GM12878 (cell line): ENCODE measurements around the gene IL20RB. TPM values are rescaled to one million over a fixed set of nuclear protein-coding genes. Genes with fewer than 3 reads are reported as not detected.

Experiments
- ATAC-seq: fragments of 200-7000 bp; cut with Tn5 transposase; 3 replicates; pipeline ENCODE4 v1.9.1; 2020; ENCODE audit warnings: mild to moderate bottlenecking, moderate library complexity
- BruUV-seq: library from RNA; stranded (reverse); fragments of 400-500 nt; replicated peaks from 2 replicates; lab custom pipeline; 2021; lab: Mats Ljungman, UMichigan
- CTCF ChIA-PET: fragments of 300-600 bp; sonication (Branson Sonifier 250); formaldehyde crosslinking; extraction: SDS; loops from one replicate; lab custom pipeline; 2021; ENCODE audit warnings: inconsistent platforms; lab: Yijun Ruan, JAX
- POLR2A ChIA-PET: fragments of 350-600 bp; formaldehyde crosslinking; extraction: SDS; loops from one replicate; lab custom pipeline; 2021; ENCODE audit warnings: inconsistent platforms; lab: Charles Lee
- RAD21 ChIA-PET: fragments of 300-600 bp; sonication (Branson Sonifier 250); formaldehyde crosslinking; loops from one replicate; lab custom pipeline; 2023; ENCODE audit warnings: antibody characterized with exemption; ENCODE audit not compliant: unreplicated experiment; lab: Charles Lee
- SMC1A ChIA-PET: fragments of 300-600 bp; sonication (Branson Sonifier 250); formaldehyde crosslinking; loops from one replicate; lab custom pipeline; 2023; ENCODE audit not compliant: unreplicated experiment, uncharacterized antibody; lab: Charles Lee
- DNase-seq: peaks from one replicate; pipeline ENCODE4 v3.0.0-alpha.2; 2011; ENCODE audit warnings: low read depth, low spot score
- FAIRE-seq: peaks from 3 replicates; lab custom pipeline; 2011; peaks lifted over from hg19 to GRCh38; lab: Jason Lieb, UNC
- H2AFZ ChIP-seq: 2 replicates; pipeline ENCODE4 v1.6.0; 2011; ENCODE audit warnings: low read depth, low read length, control low read depth; ENCODE audit not compliant: control insufficient read depth
- H3K27ac ChIP-seq: 2 replicates; pipeline ENCODE4 v1.5.1; 2011; ENCODE audit warnings: control low read depth; ENCODE audit not compliant: control insufficient read depth, insufficient read depth
- H3K27me3 ChIP-seq, 2 experiments: replicated peaks in 1 of 2; 2 replicates each; pipeline versions ENCODE4 v1.6.0 to v1.6.1; 2011; ENCODE audit warnings: low read length in 1 of 2; ENCODE audit not compliant: control insufficient read depth in 2 of 2, insufficient read depth in 2 of 2
- H3K36me3 ChIP-seq, 2 experiments: 2 replicates each; pipeline ENCODE4 v1.5.1; 2011; ENCODE audit warnings: low read length in 1 of 2; ENCODE audit not compliant: control insufficient read depth in 2 of 2, insufficient read depth in 2 of 2
- H3K4me1 ChIP-seq: 2 replicates; pipeline ENCODE4 v1.6.1; 2011; ENCODE audit warnings: mild to moderate bottlenecking, low read length, moderate library complexity, mixed read lengths; ENCODE audit not compliant: control insufficient read depth, insufficient read depth
- H3K4me2 ChIP-seq: 2 replicates; pipeline ENCODE4 v1.6.0; 2011; ENCODE audit warnings: control low read depth; ENCODE audit not compliant: control insufficient read depth, insufficient read depth
- H3K4me3 ChIP-seq: fragments of 200-600 bp; sonication (generic); 2 replicates; pipeline ENCODE4 v1.5.1; 2016
- H3K79me2 ChIP-seq: 2 replicates; pipeline ENCODE4 v1.6.0; 2011; ENCODE audit warnings: low read length; ENCODE audit not compliant: control insufficient read depth, insufficient read depth
- H3K9ac ChIP-seq: 2 replicates; pipeline ENCODE4 v1.8.0; 2011; ENCODE audit warnings: low read length, control low read depth, mixed read lengths; ENCODE audit not compliant: control insufficient read depth, insufficient read depth
- H3K9me3 ChIP-seq: replicated peaks from 3 replicates; pipeline ENCODE4 v1.5.1; 2011; ENCODE audit warnings: mild to moderate bottlenecking, low read length; ENCODE audit not compliant: control insufficient read depth, insufficient read depth
- H4K20me1 ChIP-seq: 2 replicates; pipeline ENCODE4 v1.6.0; 2011; ENCODE audit not compliant: control insufficient read depth, insufficient read depth
- ATF7 ChIP-seq: fragments of 450-650 bp; IDR thresholded peaks from 2 replicates; pipeline ENCODE4 v1.6.1; 2016; ENCODE audit warnings: low read depth, mild to moderate bottlenecking
- BHLHE40 ChIP-seq, 2 experiments: fragments of 450-650 bp in 1 of 2; IDR thresholded peaks; 2 replicates each; pipeline ENCODE4 v1.6.1; 2011 to 2017; ENCODE audit warnings: low read depth in 2 of 2, borderline replicate concordance in 1 of 2, improper control_type of control experiment in 1 of 2, low read length in 1 of 2, mild to moderate bottlenecking in 1 of 2
- WGBS: methylation state at CpG from one replicate; pipeline ENCODE4 v1.1.6; 2016; ENCODE audit warnings: low lambda C conversion rate; ENCODE audit not compliant: insufficient replicate concordance, insufficient coverage; ENCODE audit errors: missing lambda C conversion rate; 5-methylcytosine and 5-hydroxymethylcytosine counted together
- in situ Hi-C: fragments of 300-500 bp; cut with MboI; formaldehyde crosslinking; loops from 9 replicates; pipeline ENCODE4 v1.14.3; 2018; ENCODE audit warnings: mixed read lengths
- intact Hi-C: fragments of 100-400 bp; cut with micrococcal nuclease; formaldehyde crosslinking; loops from one replicate; pipeline ENCODE4 v1.14.2; 2022; ENCODE audit not compliant: unreplicated experiment
- polyA plus RNA-seq, 11 experiments: library from polyadenylated mRNA; depleted of rRNA in 4 of 11; unstranded in 6 of 11; stranded (reverse) in 5 of 11; fragments of >200 nt; fragmentation: Nextera tagmentation in 4 of 11; fragmentation: Illumina TruSeq in 1 of 11; extraction: Ambion mirVana in 4 of 11; extraction: Trizol in 1 of 11; gene quantifications; 1 replicate in 1 of 11; 2 replicates in 10 of 11; pipeline versions ENCODE4 v1.2.1 to v1.2.3, GENCODE V29; 2011 to 2016; ENCODE audit warnings: inconsistent platforms in 2 of 11, missing spikeins in 2 of 11, low read depth in 1 of 11
- total RNA-seq, 4 experiments: library from RNA; depleted of rRNA in 3 of 4; stranded (reverse); fragments of >200 nt in 3 of 4; fragmentation: Illumina TruSeq in 1 of 4; extraction: Trizol in 1 of 4; gene quantifications; 2 replicates each; pipeline versions ENCODE4 v1.2.1 to v1.2.3, GENCODE V29; 2013 to 2021
- TF ChIP-seq, protein P1 (sequence below), 3 experiments: IDR thresholded peaks in 2 of 3; conservative IDR thresholded peaks in 1 of 3; 2 replicates each; pipeline ENCODE4 v1.5.1; 2011; ENCODE audit warnings: low read depth in 3 of 3, low read length in 3 of 3, mild to moderate bottlenecking in 3 of 3, control low read depth in 2 of 3, moderate library complexity in 2 of 3, inconsistent platforms in 1 of 3, mixed read lengths in 1 of 3; ENCODE audit not compliant: control insufficient read depth in 2 of 3, insufficient read depth in 1 of 3; ENCODE audit errors: extremely low read depth in 1 of 3
- TF ChIP-seq, protein P2 (sequence below): fragments of 150-350 bp; IDR thresholded peaks from 2 replicates; pipeline ENCODE4 v1.6.1; 2014; ENCODE audit warnings: mild to moderate bottlenecking, low read depth, low read length

IL20RB gene
- total and polyA plus RNA-seq, 10 of the 15 experiments (the other 5 are each of a cell fraction or from before 2014, with no cell fraction given): 0.21 to 1.1 (median 0.54) TPM

DNA sequence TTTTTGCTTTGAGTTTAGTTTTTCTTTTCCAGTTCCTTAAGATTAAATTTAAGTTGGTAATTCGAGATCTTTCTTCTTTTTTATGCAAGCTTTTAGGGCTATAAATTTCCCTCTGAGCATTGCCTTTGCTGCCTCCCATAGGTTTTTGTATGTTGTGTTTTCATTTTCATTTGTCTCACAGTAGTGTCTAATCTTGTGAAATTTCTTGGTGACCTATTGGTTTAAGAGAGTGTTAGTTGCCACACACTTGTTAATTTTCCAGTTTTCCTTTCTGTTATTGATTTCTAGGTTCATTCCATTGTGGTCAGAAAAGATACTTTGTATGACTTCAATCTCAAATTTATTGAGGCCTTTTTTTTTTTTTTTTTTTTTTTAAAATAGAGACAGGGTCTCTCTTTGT, 18.3 kb upstream of the IL20RB start:
- ATAC-seq (peak; percentile 84), DNase-seq (no peak), FAIRE-seq (no peak)
- peaks cover 0 to 2% of the 10 kb centered on the region in 2 experiments; a peak in 2 of 4 replicates for H3K36me3 ChIP-seq
- CTCF ChIA-PET: interaction anchor here (0.6 to 2.5 kb wide), 8 partner anchors 8 to 95 kb away, joined by 3 to 16 read pairs (median 3); partner anchors contain the start of gene NCK1
- peaks cover 46% of the 10 kb centered on the region for H3K79me2 ChIP-seq
- RAD21 ChIA-PET: interaction anchor here (1.0 to 2.1 kb wide), 7 partner anchors 9 to 548 kb away, joined by 3 to 13 read pairs (median 5); partner anchors contain the start of genes NCK1 and STAG1
- TF ChIP-seq ATF7: no peak
- TF ChIP-seq BHLHE40 (IDR thresholded peaks at IDR 0.05; ENCODE audit: borderline replicate concordance in 1 of 2, low read depth in 2 of 2, low read length in 1 of 2): no peak
- TF ChIP-seq, protein P1, sequence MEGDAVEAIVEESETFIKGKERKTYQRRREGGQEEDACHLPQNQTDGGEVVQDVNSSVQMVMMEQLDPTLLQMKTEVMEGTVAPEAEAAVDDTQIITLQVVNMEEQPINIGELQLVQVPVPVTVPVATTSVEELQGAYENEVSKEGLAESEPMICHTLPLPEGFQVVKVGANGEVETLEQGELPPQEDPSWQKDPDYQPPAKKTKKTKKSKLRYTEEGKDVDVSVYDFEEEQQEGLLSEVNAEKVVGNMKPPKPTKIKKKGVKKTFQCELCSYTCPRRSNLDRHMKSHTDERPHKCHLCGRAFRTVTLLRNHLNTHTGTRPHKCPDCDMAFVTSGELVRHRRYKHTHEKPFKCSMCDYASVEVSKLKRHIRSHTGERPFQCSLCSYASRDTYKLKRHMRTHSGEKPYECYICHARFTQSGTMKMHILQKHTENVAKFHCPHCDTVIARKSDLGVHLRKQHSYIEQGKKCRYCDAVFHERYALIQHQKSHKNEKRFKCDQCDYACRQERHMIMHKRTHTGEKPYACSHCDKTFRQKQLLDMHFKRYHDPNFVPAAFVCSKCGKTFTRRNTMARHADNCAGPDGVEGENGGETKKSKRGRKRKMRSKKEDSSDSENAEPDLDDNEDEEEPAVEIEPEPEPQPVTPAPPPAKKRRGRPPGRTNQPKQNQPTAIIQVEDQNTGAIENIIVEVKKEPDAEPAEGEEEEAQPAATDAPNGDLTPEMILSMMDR (IDR thresholded peaks at IDR 0.05 in 2 of 3, conservative IDR thresholded peaks at IDR 0.05 in 1 of 3; ENCODE audit: control insufficient read depth in 2 of 3, extremely low read depth in 1 of 3, insufficient read depth in 1 of 3, low read depth in 3 of 3, low read length in 3 of 3): 0 out of 6 replicates have a peak, but pooled peaks of 1 of the 3 experiments have one; percentile 2
- TF ChIP-seq, protein P2, sequence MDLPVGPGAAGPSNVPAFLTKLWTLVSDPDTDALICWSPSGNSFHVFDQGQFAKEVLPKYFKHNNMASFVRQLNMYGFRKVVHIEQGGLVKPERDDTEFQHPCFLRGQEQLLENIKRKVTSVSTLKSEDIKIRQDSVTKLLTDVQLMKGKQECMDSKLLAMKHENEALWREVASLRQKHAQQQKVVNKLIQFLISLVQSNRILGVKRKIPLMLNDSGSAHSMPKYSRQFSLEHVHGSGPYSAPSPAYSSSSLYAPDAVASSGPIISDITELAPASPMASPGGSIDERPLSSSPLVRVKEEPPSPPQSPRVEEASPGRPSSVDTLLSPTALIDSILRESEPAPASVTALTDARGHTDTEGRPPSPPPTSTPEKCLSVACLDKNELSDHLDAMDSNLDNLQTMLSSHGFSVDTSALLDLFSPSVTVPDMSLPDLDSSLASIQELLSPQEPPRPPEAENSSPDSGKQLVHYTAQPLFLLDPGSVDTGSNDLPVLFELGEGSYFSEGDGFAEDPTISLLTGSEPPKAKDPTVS: no peak
- peak overlapping the region; percentile 10; the same call in 1 of the 2 replicates for H3K4me2 ChIP-seq
- H4K20me1 ChIP-seq: no peaks in the 10 kb centered on the region
- H3K27ac ChIP-seq: no peak overlapping the region
- peaks cover 12% of the 10 kb centered on the region for H3K4me1 ChIP-seq
- no peak overlapping the region for H2AFZ ChIP-seq
- 0% methylated on average over 1 of the region's 1 CpG for WGBS
- BruUV-seq: no TSS peak
- POLR2A ChIA-PET: interaction anchor here (0.9 to 2.1 kb wide), 2 partner anchors 8 to 77 kb away, joined by 3 to 7 read pairs; partner anchors contain the start of gene NCK1
- H3K4me3 ChIP-seq: no peak overlapping the region
- no peaks in the 10 kb centered on the region for H3K27me3 ChIP-seq
- H3K9me3 ChIP-seq: peaks cover 5% of the 10 kb centered on the region
- SMC1A ChIA-PET: interaction anchor here (0.6 to 2.2 kb wide), 17 partner anchors 8 to 187 kb away, joined by 3 to 9 read pairs (median 4); partner anchors contain the start of genes NCK1 and STAG1
- in situ Hi-C loops: no loop called here
- H3K9ac ChIP-seq: no peak overlapping the region
- intact Hi-C loops: no loop called here
